PC-3 (cell line): ENCODE data around the gene ARL4C. TPM values are rescaled to one million over a fixed set of nuclear protein-coding genes. Genes with fewer than 3 reads are reported as not detected.

Source experiments
- ATAC-seq: fragments of 200-7000 bp; cut with Tn5 transposase; 2 replicates; pipeline ENCODE4 v1.9.1; 2020; ENCODE audit warnings: mild to moderate bottlenecking, moderate library complexity
- BruUV-seq: library from RNA; stranded (reverse); fragments of 400-500 nt; replicated peaks from 2 replicates; lab custom pipeline; 2021; lab: Mats Ljungman, UMichigan
- CTCF ChIA-PET: fragments of 300-600 bp; sonication (Branson Sonifier 250); formaldehyde crosslinking; loops from one replicate; lab custom pipeline; 2022; ENCODE audit warnings: antibody characterized with exemption; lab: Charles Lee
- POLR2A ChIA-PET: fragments of 300-600 bp; sonication (Branson Sonifier 250); formaldehyde crosslinking; loops from one replicate; lab custom pipeline; 2022; ENCODE audit warnings: antibody characterized with exemption; ENCODE audit not compliant: unreplicated experiment; lab: Charles Lee
- DNase-seq: peaks from one replicate; pipeline ENCODE4 v3.0.0-alpha.2; 2015
- H2AFZ ChIP-seq: fragments of 300-600 bp; sonication (generic); 2 replicates; pipeline ENCODE4 v1.6.0; 2016; ENCODE audit warnings: antibody characterized with exemption, low read length
- H3F3A ChIP-seq: fragments of 300-600 bp; sonication (generic); one replicate; pipeline ENCODE4 v1.6.0; 2017; ENCODE audit warnings: antibody characterized with exemption, low read length, control low read depth, mild to moderate bottlenecking; ENCODE audit not compliant: unreplicated experiment
- H3K27ac ChIP-seq: fragments of 300-600 bp; sonication (generic); 2 replicates; pipeline ENCODE4 v1.5.1; 2016; ENCODE audit warnings: mild to moderate bottlenecking, low read length
- H3K27me3 ChIP-seq: fragments of 300-600 bp; sonication (generic); 2 replicates; pipeline ENCODE4 v1.6.1; 2016; ENCODE audit warnings: low read length, mixed read lengths
- H3K36me3 ChIP-seq: fragments of 300-600 bp; sonication (generic); 2 replicates; pipeline ENCODE4 v1.6.1; 2016; ENCODE audit warnings: low read depth, mixed run types, low read length, mixed read lengths
- H3K4me1 ChIP-seq: fragments of 300-600 bp; sonication (generic); 2 replicates; pipeline ENCODE4 v1.5.1; 2016; ENCODE audit warnings: low read length; ENCODE audit not compliant: insufficient read depth
- H3K4me2 ChIP-seq: fragments of 300-600 bp; sonication (generic); 2 replicates; pipeline ENCODE4 v1.6.0; 2016; ENCODE audit warnings: low read length
- H3K4me3 ChIP-seq: fragments of 300-600 bp; sonication (generic); 2 replicates; pipeline ENCODE4 v1.5.1; 2016; ENCODE audit warnings: mild to moderate bottlenecking, low read length, mixed read lengths
- H3K79me2 ChIP-seq: fragments of 300-600 bp; sonication (generic); 2 replicates; pipeline ENCODE4 v1.6.1; 2017; ENCODE audit warnings: low read length, mixed read lengths
- H3K9ac ChIP-seq: fragments of 300-600 bp; sonication (generic); 2 replicates; pipeline ENCODE4 v1.6.0; 2016; ENCODE audit warnings: mild to moderate bottlenecking, low read length
- H3K9me2 ChIP-seq: fragments of 300-600 bp; sonication (generic); replicated peaks from 2 replicates; pipeline ENCODE4 v1.6.1; 2016; ENCODE audit warnings: mixed run types, low read length, mixed read lengths
- H3K9me3 ChIP-seq: fragments of 300-600 bp; sonication (generic); 2 replicates; pipeline ENCODE4 v1.6.1; 2016; ENCODE audit warnings: low read length, mixed read lengths
- H4K20me1 ChIP-seq: fragments of 300-600 bp; sonication (generic); 2 replicates; pipeline ENCODE4 v1.6.1; 2016; ENCODE audit warnings: low read length, mixed read lengths
- EZH2 ChIP-seq: fragments of 300-600 bp; sonication (generic); IDR thresholded peaks from one replicate; pipeline ENCODE4 v1.6.1; 2017; ENCODE audit warnings: antibody characterized with exemption, mild to moderate bottlenecking, low read length; ENCODE audit not compliant: unreplicated experiment
- EZH2phosphoT487 ChIP-seq: fragments of 300-600 bp; sonication (generic); IDR thresholded peaks from 2 replicates; pipeline ENCODE4 v1.6.1; 2018; ENCODE audit warnings: mild to moderate bottlenecking, antibody characterized with exemption, low read length, borderline replicate concordance
- intact Hi-C: fragments of 100-400 bp; cut with micrococcal nuclease; formaldehyde crosslinking; loops from 2 replicates; pipeline ENCODE4 v1.9.0; 2023
- total RNA-seq: library from RNA; depleted of rRNA; stranded (reverse); fragments of >200 nt; gene quantifications from 2 replicates; pipeline ENCODE4 v1.2.3, GENCODE V29; 2014
- TF ChIP-seq, protein P1 (sequence below): fragments of 300-600 bp; sonication (generic); conservative IDR thresholded peaks from 2 replicates; pipeline ENCODE4 v1.5.1; 2017; ENCODE audit warnings: antibody characterized with exemption, low read depth, mild to moderate bottlenecking, low read length

The ARL4C gene
- total RNA-seq, 1 experiment from 2014 or later, result 19.9 TPM

DNA sequence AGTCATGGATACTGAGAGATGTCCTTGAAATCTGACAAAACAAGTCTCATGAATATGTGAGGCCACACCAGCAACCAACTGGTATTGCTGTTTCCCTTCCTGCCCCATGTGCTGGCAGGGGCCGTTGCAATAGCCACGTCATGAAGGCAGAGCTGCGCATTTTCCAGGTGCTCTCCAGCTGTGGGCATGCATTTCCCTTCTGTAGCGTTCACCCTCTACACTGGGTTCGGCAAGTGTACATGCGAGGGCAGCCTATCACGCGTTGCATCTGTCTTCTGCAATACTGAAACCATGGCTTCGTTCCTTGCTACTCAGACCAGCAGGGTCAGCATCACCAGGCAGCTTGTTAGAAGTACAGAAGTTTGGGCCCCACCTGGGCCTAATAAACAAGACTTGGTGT, 17.4 kb downstream of the ARL4C start:
- no peaks in the 10 kb centered on the region for H4K20me1 ChIP-seq
- no peaks in the 10 kb centered on the region for H3F3A ChIP-seq
- no peaks in the 10 kb centered on the region for H3K36me3 ChIP-seq
- ATAC-seq (no peak), DNase-seq (no peak)
- no peaks in the 10 kb centered on the region for H3K4me1 ChIP-seq
- H3K27me3 ChIP-seq, result no peaks in the 10 kb centered on the region
- no peak overlapping the region for H3K4me3 ChIP-seq
- H3K9me3 ChIP-seq, result no peaks in the 10 kb centered on the region
- H2AFZ ChIP-seq, result no peak overlapping the region
- no peaks in the 10 kb centered on the region for H3K9me2 ChIP-seq
- no TSS peak for BruUV-seq
- no peak overlapping the region for H3K27ac ChIP-seq
- H3K79me2 ChIP-seq, result no peaks in the 10 kb centered on the region
- CTCF ChIA-PET, result no interaction called here
- intact Hi-C loops, result no loop called here
- no peak overlapping the region for H3K4me2 ChIP-seq
- POLR2A ChIA-PET, result no interaction called here
- H3K9ac ChIP-seq, result no peak overlapping the region
- TF ChIP-seq EZH2phosphoT487, result no peak
- no peak for TF ChIP-seq EZH2
- TF ChIP-seq, protein P1, sequence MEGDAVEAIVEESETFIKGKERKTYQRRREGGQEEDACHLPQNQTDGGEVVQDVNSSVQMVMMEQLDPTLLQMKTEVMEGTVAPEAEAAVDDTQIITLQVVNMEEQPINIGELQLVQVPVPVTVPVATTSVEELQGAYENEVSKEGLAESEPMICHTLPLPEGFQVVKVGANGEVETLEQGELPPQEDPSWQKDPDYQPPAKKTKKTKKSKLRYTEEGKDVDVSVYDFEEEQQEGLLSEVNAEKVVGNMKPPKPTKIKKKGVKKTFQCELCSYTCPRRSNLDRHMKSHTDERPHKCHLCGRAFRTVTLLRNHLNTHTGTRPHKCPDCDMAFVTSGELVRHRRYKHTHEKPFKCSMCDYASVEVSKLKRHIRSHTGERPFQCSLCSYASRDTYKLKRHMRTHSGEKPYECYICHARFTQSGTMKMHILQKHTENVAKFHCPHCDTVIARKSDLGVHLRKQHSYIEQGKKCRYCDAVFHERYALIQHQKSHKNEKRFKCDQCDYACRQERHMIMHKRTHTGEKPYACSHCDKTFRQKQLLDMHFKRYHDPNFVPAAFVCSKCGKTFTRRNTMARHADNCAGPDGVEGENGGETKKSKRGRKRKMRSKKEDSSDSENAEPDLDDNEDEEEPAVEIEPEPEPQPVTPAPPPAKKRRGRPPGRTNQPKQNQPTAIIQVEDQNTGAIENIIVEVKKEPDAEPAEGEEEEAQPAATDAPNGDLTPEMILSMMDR, result no peak

DNA sequence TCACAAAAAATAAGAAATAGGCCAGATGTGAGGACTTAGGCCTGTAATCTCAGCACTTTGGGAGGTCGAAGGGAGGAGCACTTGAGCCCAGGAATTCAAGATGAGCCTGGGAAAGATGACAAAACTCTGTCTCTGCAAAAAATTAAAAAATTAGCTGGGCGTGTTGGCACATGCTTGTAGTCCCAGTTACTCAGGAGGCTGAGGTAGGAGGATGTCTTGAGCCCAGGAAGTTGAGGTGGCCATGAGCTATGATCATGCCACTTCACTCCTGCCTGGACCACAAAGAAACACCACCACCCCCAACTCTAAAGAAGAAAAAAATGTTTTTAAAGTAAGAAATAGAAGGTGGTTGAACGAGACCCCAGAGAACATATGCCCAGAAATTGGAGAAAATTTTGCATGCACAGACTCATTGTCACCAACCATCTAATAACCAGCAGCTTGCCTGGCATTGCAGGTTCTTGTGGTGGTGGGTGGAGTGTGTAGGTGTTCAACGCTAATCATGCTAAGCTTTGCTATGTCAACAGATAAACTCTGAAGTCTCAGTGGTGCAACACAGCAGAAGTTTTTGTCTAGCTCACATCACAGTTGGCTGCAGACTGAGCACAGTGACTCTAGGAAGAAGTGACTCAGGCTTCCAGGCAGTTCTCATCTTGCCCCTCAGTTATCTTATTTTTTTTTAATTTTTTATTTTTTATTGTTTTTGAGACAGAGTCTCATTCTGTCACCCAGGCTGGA, 18.6 kb downstream of the ARL4C start:
- Histone ChIP-seq H3K4me2 (no peak overlapping the region), H3K4me3 (no peak overlapping the region), H3K4me1 (no peaks in the 10 kb centered on the region), H3K27me3 (no peaks in the 10 kb centered on the region), H3F3A (no peaks in the 10 kb centered on the region), H3K9ac (no peak overlapping the region), H3K36me3 (no peaks in the 10 kb centered on the region), H3K9me3 (no peaks in the 10 kb centered on the region), H2AFZ (no peak overlapping the region), H3K79me2 (no peaks in the 10 kb centered on the region), H4K20me1 (no peaks in the 10 kb centered on the region), H3K27ac (no peak overlapping the region), H3K9me2 (no peaks in the 10 kb centered on the region)
- intact Hi-C loops, result no loop called here
- ChIA-PET POLR2A (no interaction called here), CTCF (interaction anchor here (0.6 kb wide), 1 partner anchor 90 kb away, joined by 3 read pairs; no protein-coding TSS in a partner anchor)
- BruUV-seq, result no TSS peak
- TF ChIP-seq EZH2 (no peak), EZH2phosphoT487 (no peak)
- TF ChIP-seq, protein P1, result no peak
- DNase-seq (no peak), ATAC-seq (no peak)

DNA sequence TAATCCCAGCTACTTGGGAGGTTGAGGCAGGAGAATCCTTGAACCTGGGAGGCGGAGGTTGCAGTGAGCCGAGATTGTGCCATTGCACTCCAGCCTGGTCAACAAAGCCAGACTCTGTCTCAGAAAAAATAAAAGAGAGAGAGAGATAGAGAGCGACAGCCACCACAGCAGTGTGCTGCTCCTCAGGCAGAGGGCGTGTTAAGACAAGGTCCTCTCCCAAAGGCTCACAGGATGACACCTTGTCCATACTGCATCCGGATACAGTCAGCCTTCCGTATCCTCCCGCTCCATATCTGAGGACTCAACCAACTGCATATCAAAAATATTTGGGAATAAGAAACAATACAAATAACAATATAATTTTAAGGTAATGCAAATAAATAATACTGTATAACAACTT, 20.1 kb downstream of the ARL4C start:
- no peaks in the 10 kb centered on the region for H4K20me1 ChIP-seq
- H3K27me3 ChIP-seq, result no peaks in the 10 kb centered on the region
- no peak overlapping the region for H3K27ac ChIP-seq
- no peak overlapping the region for H2AFZ ChIP-seq
- no peaks in the 10 kb centered on the region for H3K79me2 ChIP-seq
- TF ChIP-seq EZH2phosphoT487 (no peak), EZH2 (no peak)
- TF ChIP-seq, protein P1, result no peak
- H3K4me1 ChIP-seq, result no peaks in the 10 kb centered on the region
- intact Hi-C loops, result no loop called here
- no peak overlapping the region for H3K9ac ChIP-seq
- ChIA-PET POLR2A (no interaction called here), CTCF (interaction anchor here (0.6 kb wide), 1 partner anchor 653 kb away, joined by 3 read pairs; no protein-coding TSS in a partner anchor)
- H3K4me3 ChIP-seq, result no peak overlapping the region
- no peaks in the 10 kb centered on the region for H3K36me3 ChIP-seq
- no peaks in the 10 kb centered on the region for H3K9me2 ChIP-seq
- no peaks in the 10 kb centered on the region for H3K9me3 ChIP-seq
- DNase-seq, result no peak
- H3K4me2 ChIP-seq, result no peak overlapping the region
- BruUV-seq, result no TSS peak
- H3F3A ChIP-seq, result no peaks in the 10 kb centered on the region
- ATAC-seq, result no peak
